HG02970 (cell line): Measurements from ENCODE around the gene UGT1A7.

Source experiments
- ATAC-seq: cut with Tn5 transposase; IDR thresholded peaks from one replicate; pipeline ENCODE4 v1.9.1; 2021; ENCODE audit warnings: mild to moderate bottlenecking, moderate library complexity, moderate number of reproducible peaks; ENCODE audit not compliant: unreplicated experiment, low FRiP score

The UGT1A7 gene

DNA sequence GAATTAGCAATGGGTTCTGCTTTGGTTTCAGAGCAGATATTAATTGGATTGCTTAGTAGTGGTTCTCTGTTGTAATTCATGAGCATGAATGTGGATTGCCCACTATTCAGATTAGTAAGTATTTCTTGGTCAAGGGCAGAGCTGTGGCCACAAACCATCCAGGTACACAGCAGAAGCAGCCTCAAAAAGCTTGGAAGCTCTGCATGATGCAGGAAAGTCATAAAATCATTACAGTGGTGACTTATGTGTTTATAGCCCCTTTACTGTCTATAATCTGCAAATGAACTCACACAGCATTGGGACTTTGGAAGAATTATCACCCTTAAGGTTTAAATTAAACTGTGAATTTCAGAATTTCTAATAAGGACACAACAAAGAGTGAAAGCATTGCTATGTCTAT lies 76.4 kb downstream of the UGT1A7 start:
- no peak for ATAC-seq

DNA sequence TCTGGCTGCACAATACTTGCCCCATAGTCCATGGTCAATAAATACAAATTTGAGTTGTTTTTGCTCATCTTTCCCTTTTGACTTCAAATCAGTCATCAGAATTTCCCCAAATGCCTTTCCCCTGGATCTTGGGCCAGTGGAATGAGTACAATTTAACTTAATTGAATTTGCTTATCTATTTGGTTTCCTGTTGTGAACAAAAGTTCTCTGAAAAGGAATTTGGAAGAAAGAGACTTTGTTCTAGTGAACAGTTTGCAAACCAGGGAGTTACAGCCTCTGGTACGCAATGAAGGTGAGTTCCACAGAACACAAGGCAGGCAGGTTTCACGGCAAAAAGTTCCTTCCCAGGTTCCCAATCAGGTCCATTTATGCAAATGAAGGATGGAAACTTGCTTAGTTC lies 77.1 kb downstream of the UGT1A7 start:
- ATAC-seq, result no peak

DNA sequence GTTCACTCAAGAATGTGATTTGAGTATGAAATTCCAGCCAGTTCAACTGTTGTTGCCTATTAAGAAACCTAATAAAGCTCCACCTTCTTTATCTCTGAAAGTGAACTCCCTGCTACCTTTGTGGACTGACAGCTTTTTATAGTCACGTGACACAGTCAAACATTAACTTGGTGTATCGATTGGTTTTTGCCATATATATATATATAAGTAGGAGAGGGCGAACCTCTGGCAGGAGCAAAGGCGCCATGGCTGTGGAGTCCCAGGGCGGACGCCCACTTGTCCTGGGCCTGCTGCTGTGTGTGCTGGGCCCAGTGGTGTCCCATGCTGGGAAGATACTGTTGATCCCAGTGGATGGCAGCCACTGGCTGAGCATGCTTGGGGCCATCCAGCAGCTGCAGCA lies 78.3 kb downstream of the UGT1A7 start, which contains the start of gene UGT1A1:
Gene UGT1A1 (plus strand): TSS at position 228 of the 400 bp plus-strand sequence. CDS start 18 bp downstream, at position 246.
- no peak for ATAC-seq

GRCh38 chr2:233761040-233761769 lies 79.5 kb downstream of the UGT1A7 start:
- no peak for ATAC-seq

GRCh38 chr2:233764264-233764663 lies 82.6 kb downstream of the UGT1A7 start:
- no peak for ATAC-seq

DNA sequence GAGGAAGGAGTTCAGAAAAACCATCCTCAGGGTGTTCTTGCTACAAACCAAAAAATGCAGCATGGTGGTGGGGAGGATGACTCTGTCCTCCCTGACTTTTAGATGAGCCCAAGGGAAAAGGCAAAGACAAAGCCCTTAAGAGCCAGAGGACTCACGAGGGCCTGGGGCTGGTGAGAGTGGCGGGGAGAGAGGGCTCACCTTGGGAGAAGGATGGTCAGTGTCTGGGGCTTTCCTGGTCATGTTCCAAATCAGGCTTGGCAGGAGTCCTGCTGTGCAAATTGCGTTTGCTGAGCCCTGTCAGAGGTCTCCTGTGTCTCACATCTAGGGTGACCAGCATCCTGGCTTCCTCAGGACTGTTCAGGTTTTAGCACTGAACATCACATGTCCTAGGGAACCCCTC lies 83.1 kb downstream of the UGT1A7 start:
- ATAC-seq, result no peak

DNA sequence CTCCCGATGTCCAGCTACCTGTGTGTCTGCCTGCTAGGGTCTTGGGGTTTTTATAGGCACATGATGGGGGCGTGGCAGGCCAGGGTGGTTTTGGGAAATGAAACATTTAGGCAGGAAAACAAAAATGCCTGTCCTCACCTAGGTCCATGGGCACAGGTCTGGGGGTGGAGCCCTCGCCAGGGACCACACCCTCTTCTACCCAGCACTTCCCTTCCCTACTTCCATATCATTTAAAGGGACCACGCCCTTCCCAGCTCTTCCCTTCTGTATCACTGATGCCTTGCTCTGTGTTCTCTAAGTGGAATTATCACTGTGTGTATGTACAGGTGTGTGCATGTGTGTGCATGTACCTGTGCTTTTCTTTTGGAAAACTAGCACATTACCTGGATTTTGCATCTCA lies 84.7 kb downstream of the UGT1A7 start:
- no peak for ATAC-seq

DNA sequence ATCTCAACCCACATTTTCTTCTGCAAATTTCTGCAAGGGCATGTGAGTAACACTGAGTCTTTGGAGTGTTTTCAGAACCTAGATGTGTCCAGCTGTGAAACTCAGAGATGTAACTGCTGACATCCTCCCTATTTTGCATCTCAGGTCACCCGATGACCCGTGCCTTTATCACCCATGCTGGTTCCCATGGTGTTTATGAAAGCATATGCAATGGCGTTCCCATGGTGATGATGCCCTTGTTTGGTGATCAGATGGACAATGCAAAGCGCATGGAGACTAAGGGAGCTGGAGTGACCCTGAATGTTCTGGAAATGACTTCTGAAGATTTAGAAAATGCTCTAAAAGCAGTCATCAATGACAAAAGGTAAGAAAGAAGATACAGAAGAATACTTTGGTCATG lies 86.4 kb downstream of the UGT1A7 start:
- ATAC-seq, result no peak

GRCh38 chr2:233769260-233769659 lies 87.6 kb downstream of the UGT1A7 start:
- no peak for ATAC-seq

- no peak for ATAC-seq
Observed at GRCh38 chr2:233772153-233772552, 90.5 kb downstream of the UGT1A7 start.

- no peak for ATAC-seq
Observed at GRCh38 chr2:233772583-233772982, 90.9 kb downstream of the UGT1A7 start.

DNA sequence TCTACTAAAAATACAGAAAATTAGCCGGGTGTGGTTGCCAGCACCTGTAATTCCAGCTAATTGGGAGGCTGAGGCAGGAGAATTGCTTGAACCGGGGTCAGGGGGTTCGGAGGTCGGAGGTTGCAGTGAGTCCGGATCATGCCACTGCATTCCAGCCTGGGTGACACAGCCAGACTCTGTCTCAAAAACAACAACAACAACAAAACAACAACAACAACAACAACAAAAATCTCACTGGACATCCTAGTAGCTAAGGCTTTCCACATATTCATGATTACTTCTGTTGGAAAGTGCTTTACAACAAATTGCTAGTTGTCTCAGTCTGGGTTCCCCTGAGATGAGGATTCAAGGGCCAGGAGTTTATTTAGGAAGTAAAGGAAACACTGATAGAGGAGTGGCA lies 92.2 kb downstream of the UGT1A7 start:
- no peak for ATAC-seq

DNA sequence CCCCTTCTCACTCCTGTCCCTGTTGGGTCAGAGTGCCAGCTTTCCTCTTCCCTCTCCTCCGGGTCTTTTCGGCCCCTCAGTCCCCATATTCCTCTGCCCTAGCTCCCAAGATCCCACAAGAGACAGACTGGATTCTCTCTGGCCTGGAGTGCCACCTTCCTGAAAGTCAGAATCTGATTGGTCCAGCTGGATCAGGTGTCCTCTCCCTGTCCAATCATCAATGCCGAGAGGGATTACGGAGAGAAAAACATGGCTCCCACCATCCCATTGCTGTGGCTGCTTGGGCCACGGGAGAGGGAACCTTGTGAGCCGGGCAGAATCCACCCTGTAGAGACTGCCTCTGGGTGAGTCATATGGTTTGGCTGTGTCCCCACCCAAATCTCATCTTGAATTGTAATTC lies 93.7 kb downstream of the UGT1A7 start:
- ATAC-seq, result no peak

DNA sequence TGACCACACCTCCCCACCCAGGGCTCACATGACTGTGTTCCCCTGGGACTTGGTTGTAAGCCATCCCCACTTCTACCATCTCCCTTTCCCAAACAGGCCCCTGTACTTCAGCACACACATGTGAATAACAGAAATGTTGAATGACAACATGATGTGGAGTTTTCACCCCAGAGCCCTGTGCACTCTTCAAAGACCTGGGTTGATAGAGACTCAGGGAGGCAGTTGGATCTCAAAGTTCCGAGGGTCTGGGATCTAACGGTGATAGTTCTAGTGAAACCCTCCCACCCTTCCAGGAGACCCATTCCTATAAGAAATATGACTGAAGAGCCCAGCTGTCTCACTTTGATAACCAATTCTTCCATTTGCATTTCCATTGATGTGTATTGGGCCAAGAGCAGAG lies 96.3 kb downstream of the UGT1A7 start, which contains the start of gene MROH2A:
Gene MROH2A (plus strand): TSS at position 301 of the 400 bp plus-strand sequence. CDS start 1,029 bp downstream, outside the sequence.
- ATAC-seq, result no peak

GRCh38 chr2:233779722-233780121 lies 98.0 kb downstream of the UGT1A7 start:
- ATAC-seq, result no peak

- no peak for ATAC-seq
Observed at GRCh38 chr2:233780771-233781170, 99.1 kb downstream of the UGT1A7 start.

DNA sequence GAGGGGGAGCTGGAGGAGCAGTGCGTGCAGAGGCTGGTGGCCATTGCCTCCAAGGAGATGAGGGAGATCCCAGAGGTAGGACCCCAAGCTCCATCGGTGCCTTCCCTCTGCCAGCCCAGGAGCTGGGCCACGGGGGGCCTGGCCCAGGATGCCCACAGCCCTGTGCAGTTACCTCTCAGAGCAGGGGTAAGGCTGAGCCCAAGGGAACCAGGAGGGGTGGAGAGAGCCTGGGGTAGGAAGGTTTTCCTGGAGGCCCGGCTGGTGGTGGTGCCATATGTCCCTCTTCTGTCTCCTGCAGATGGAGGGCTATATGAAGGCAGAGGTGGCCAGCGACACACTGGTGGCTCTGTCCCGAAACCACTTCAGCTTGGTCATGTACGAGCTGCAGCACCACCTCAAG lies 107.9 kb downstream of the UGT1A7 start:
- ATAC-seq, result no peak

GRCh38 chr2:233791151-233791882 lies 109.6 kb downstream of the UGT1A7 start:
- ATAC-seq, result no peak

DNA sequence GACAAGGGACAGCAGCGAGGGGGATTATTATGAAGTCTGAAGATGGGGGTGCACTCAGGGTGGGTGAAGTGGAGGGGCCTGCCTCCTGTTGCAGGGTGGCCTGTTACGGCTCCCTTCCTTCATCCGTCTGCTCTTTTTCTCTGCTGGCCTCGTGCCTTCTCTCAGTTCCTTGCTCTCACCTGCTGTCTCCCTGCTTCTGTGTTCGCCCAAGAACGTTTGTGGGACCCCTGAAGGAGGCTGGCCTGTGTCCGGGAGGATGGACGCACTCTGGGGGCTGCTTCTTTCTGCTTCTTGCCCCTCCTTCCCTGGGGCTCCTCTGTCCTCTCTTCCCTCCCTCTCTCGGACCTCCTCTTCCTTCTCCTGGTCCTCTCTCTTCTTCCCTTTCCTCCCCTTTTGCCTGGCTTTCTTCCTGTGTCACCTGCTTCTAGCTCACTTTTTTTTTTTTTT lies 110.2 kb downstream of the UGT1A7 start:
- ATAC-seq, result no peak

DNA sequence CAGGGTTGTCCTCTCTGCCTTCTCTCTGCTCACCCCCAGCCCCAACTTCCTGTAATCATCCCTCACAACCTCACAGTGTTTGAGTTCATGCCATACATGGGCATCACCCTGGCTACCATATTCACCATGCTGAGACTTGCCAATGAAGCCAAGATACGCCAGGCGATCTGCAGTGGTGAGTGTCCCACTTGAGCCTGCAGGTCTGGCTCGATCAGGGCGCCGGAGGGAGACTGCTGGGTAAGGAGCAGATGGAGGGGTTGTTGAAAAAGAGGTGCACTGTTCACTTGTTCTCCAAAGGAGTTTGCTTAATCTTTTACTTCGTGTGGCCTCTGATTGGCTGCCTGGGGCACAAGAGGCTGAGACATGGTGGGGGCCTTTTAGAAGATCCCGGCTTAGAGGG lies 111.0 kb downstream of the UGT1A7 start:
- no peak for ATAC-seq

DNA sequence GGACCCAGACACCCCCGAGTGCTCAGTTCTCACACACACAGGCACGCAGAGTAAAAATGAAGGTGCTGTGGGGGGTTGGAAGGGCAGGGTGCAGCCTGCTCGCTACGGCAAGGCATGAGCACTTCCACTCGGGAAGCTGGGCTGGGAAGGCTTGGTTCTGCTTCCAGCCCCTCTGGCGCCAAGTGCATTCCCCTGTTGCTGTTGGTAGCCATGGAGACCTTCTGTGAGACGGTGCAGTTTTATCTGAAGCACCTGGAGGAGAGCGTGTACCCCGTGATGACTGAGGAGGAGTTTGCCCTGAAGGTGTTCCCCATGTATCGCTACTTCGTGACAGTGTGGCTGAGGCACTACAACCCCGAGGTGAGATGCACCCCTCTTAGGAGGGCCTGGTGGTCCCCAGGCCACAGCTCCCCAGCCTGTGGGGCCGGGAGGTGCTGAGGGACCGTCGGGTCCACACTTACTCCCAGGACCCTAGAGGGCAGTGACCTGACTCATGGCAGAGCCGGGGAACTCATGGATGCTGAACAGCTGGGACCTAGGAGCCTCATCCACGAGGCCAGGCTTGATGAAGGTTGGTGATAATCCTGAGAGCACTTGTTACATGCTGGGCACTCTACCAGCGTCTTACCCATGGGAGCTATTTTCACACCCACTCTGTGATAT lies 111.9 kb downstream of the UGT1A7 start:
- no peak for ATAC-seq
